H1 (cell line): Measurements from ENCODE around the gene KATNIP. TPM values are rescaled to one million over a fixed set of nuclear protein-coding genes. Genes with fewer than 3 reads are reported as not detected.

Experiments
- CTCF ChIA-PET: fragments of 300-600 bp; sonication (Branson Sonifier 250); formaldehyde crosslinking; loops from one replicate; lab custom pipeline; 2021; ENCODE audit not compliant: partially characterized antibody; lab: Charles Lee
- POLR2A ChIA-PET: fragments of 300-600 bp; sonication (Branson Sonifier 250); formaldehyde crosslinking; loops from one replicate; lab custom pipeline; 2021; ENCODE audit warnings: inconsistent platforms; ENCODE audit not compliant: partially characterized antibody; lab: Charles Lee
- DNase-seq, 2 experiments: peaks; one replicate each; pipeline versions ENCODE4 v3.0.0 to v3.0.0-alpha.2; 2010 to 2022; ENCODE audit warnings: low spot score in 2 of 2, low read depth in 1 of 2, mixed read lengths in 1 of 2
- FAIRE-seq: peaks from 2 replicates; lab custom pipeline; 2011; peaks lifted over from hg19 to GRCh38; lab: Jason Lieb, UNC
- H2AFZ ChIP-seq: 2 replicates; pipeline ENCODE4 v1.8.1; 2012; ENCODE audit warnings: low read length, inconsistent platforms
- H2AK5ac ChIP-seq: 2 replicates; pipeline ENCODE4 v1.6.1; 2013; ENCODE audit warnings: low read depth, low read length
- H2BK120ac ChIP-seq: replicated peaks from 2 replicates; pipeline ENCODE3; 2013; ENCODE audit warnings: low read depth, low read length, inconsistent platforms
- H2BK12ac ChIP-seq: 2 replicates; pipeline ENCODE4 v1.6.1; 2013; ENCODE audit warnings: low read depth, low read length
- H2BK15ac ChIP-seq: 2 replicates; pipeline ENCODE4 v1.6.1; 2013; ENCODE audit warnings: low read length
- H2BK20ac ChIP-seq: 2 replicates; pipeline ENCODE4 v1.6.1; 2013; ENCODE audit warnings: low read length
- H2BK5ac ChIP-seq: 2 replicates; pipeline ENCODE4 v1.6.1; 2013; ENCODE audit warnings: low read depth, low read length
- H3K14ac ChIP-seq: 2 replicates; pipeline ENCODE4 v1.6.1; 2013; ENCODE audit warnings: inconsistent platforms; ENCODE audit not compliant: insufficient read length
- H3K18ac ChIP-seq: 2 replicates; pipeline ENCODE4 v1.6.1; 2013; ENCODE audit warnings: low read length; ENCODE audit errors: extremely low read depth
- H3K23ac ChIP-seq: 2 replicates; pipeline ENCODE4 v1.6.1; 2013; ENCODE audit warnings: inconsistent platforms; ENCODE audit not compliant: insufficient read length
- H3K23me2 ChIP-seq: 2 replicates; pipeline ENCODE4 v1.6.1; 2013; ENCODE audit warnings: low read depth, low read length
- H3K27ac ChIP-seq: 2 replicates; pipeline ENCODE4 v1.6.1; 2011; ENCODE audit warnings: low read depth, low read length, inconsistent platforms
- H3K27me3 ChIP-seq, 4 experiments: replicated peaks in 1 of 4; 1 replicate in 1 of 4; 2 replicates in 3 of 4; pipeline versions ENCODE4 v1.6.1 to v1.8.1; 2011 to 2013; ENCODE audit warnings: low read length in 3 of 4, mild to moderate bottlenecking in 3 of 4, inconsistent platforms in 2 of 4, mixed read lengths in 2 of 4, moderate library complexity in 1 of 4; ENCODE audit not compliant: control insufficient read depth in 3 of 4, insufficient read depth in 3 of 4; ENCODE audit errors: extremely low read depth in 1 of 4
- H3K36me3 ChIP-seq, 4 experiments: 2 replicates each; pipeline versions ENCODE4 v1.6.1 to v1.8.1; 2011 to 2013; ENCODE audit warnings: mild to moderate bottlenecking in 4 of 4, low read length in 3 of 4, moderate library complexity in 2 of 4, control low read depth in 1 of 4, inconsistent platforms in 1 of 4; ENCODE audit not compliant: insufficient read depth in 4 of 4, control insufficient read depth in 2 of 4
- H3K4ac ChIP-seq: replicated peaks from 2 replicates; pipeline ENCODE3; 2013; ENCODE audit warnings: low read length, low read depth, mixed read lengths, inconsistent platforms; ENCODE audit not compliant: insufficient read length
- H3K4me1 ChIP-seq, 4 experiments: replicated peaks in 1 of 4; 1 replicate in 1 of 4; 2 replicates in 3 of 4; pipeline versions ENCODE4 v1.6.1 to v1.8.1; 2011 to 2013; ENCODE audit warnings: low read length in 3 of 4, inconsistent platforms in 2 of 4, mixed read lengths in 1 of 4; ENCODE audit not compliant: insufficient read depth in 4 of 4, control insufficient read depth in 3 of 4
- H3K4me2 ChIP-seq, 2 experiments: 2 replicates each; pipeline versions ENCODE4 v1.6.1 to v1.8.1; 2011 to 2013; ENCODE audit warnings: low read depth in 2 of 2, low read length in 2 of 2, control low read depth in 1 of 2, inconsistent platforms in 1 of 2, mild to moderate bottlenecking in 1 of 2; ENCODE audit not compliant: insufficient read depth in 1 of 2
- H3K4me3 ChIP-seq, 4 experiments: fragments of 200-600, 300-600 bp in 1 of 4; sonication (generic), shearing (Covaris generic), sonication (Bioruptor Twin) in 1 of 4; 2 replicates each; pipeline versions ENCODE4 v1.5.1 to v1.8.1; 2011 to 2016; ENCODE audit warnings: low read length in 4 of 4, low read depth in 3 of 4, control low read depth in 2 of 4, inconsistent platforms in 2 of 4, mild to moderate bottlenecking in 2 of 4, mixed read lengths in 1 of 4, moderate library complexity in 1 of 4; ENCODE audit not compliant: insufficient read depth in 2 of 4; ENCODE audit errors: extremely low read depth in 1 of 4
- H3K56ac ChIP-seq: replicated peaks from 2 replicates; pipeline ENCODE3; 2013; ENCODE audit warnings: low read depth, mild to moderate bottlenecking, mixed read lengths, low read length, inconsistent platforms; ENCODE audit not compliant: insufficient read length
- H3K79me1 ChIP-seq: 2 replicates; pipeline ENCODE4 v1.6.1; 2013; ENCODE audit warnings: low read depth, low read length, control low read depth
- H3K79me2 ChIP-seq, 2 experiments: 2 replicates each; pipeline versions ENCODE4 v1.6.1 to v1.8.1; 2012 to 2013; ENCODE audit warnings: low read length in 2 of 2, mild to moderate bottlenecking in 2 of 2, inconsistent platforms in 1 of 2; ENCODE audit not compliant: insufficient read depth in 2 of 2, control insufficient read depth in 1 of 2
- H3K9ac ChIP-seq, 4 experiments: replicated peaks in 1 of 4; 1 replicate in 1 of 4; 2 replicates in 3 of 4; pipeline versions ENCODE4 v1.6.1 to v1.8.1; 2011 to 2013; ENCODE audit warnings: low read depth in 3 of 4, low read length in 3 of 4, control low read depth in 2 of 4, mild to moderate bottlenecking in 2 of 4, moderate library complexity in 2 of 4, inconsistent platforms in 1 of 4; ENCODE audit errors: extremely low read depth in 1 of 4
- H3K9me3 ChIP-seq, 2 experiments: 2 replicates each; pipeline versions ENCODE4 v1.6.1 to v1.8.1; 2012 to 2013; ENCODE audit warnings: mild to moderate bottlenecking in 2 of 2, moderate library complexity in 2 of 2, control low read depth in 1 of 2, inconsistent platforms in 1 of 2, low read depth in 1 of 2, low read length in 1 of 2, mixed read lengths in 1 of 2; ENCODE audit not compliant: insufficient read depth in 2 of 2
- H4K20me1 ChIP-seq, 2 experiments: replicated peaks in 1 of 2; 2 replicates each; pipeline versions ENCODE3 to v1.8.1; 2011 to 2013; ENCODE audit warnings: inconsistent platforms in 2 of 2, low read length in 2 of 2, mild to moderate bottlenecking in 1 of 2; ENCODE audit not compliant: insufficient read depth in 2 of 2, control insufficient read depth in 1 of 2
- H4K5ac ChIP-seq: 2 replicates; pipeline ENCODE4 v1.6.1; 2013; ENCODE audit warnings: low read length, low read depth, mixed read lengths, inconsistent platforms; ENCODE audit not compliant: insufficient read length
- H4K8ac ChIP-seq: 2 replicates; pipeline ENCODE4 v1.8.0; 2013; ENCODE audit warnings: mild to moderate bottlenecking, moderate library complexity, low read length, inconsistent platforms; ENCODE audit not compliant: insufficient read depth; ENCODE audit errors: extremely low read depth
- H4K91ac ChIP-seq: replicated peaks from 2 replicates; pipeline ENCODE3; 2013; ENCODE audit warnings: low read length, mixed read lengths, inconsistent platforms; ENCODE audit not compliant: insufficient read length
- ATF2 ChIP-seq: IDR thresholded peaks from 2 replicates; pipeline ENCODE4 v1.6.1; 2012; ENCODE audit warnings: low read length, inconsistent platforms
- CEBPB ChIP-seq: IDR thresholded peaks from 2 replicates; pipeline ENCODE4 v1.6.1; 2012; ENCODE audit warnings: low read depth, low read length
- WGBS, 2 experiments: shearing (Covaris generic) in 1 of 2; methylation state at CpG; one replicate each; pipeline versions ENCODE4 v1.1.6 to v1.1.7; 2013 to 2015; ENCODE audit warnings: low lambda C conversion rate in 2 of 2, mixed read lengths in 2 of 2, inconsistent platforms in 1 of 2, low coverage in 1 of 2, missing lambda C conversion rate in 1 of 2; ENCODE audit not compliant: insufficient replicate concordance in 2 of 2, insufficient coverage in 1 of 2, insufficient read length in 1 of 2; ENCODE audit errors: extremely low coverage in 1 of 2, missing lambda C conversion rate in 1 of 2; 5-methylcytosine and 5-hydroxymethylcytosine counted together
- polyA plus RNA-seq, 7 experiments: library from polyadenylated mRNA; depleted of rRNA in 3 of 7; stranded (reverse) in 5 of 7; unstranded in 2 of 7; fragments of >200 nt in 5 of 7; fragments of 200-250 nt in 2 of 7; gene quantifications; 1 replicate in 5 of 7; 2 replicates in 1 of 7; 4 replicates in 1 of 7; pipeline versions ENCODE4 v1.2.1 to v1.2.3, GENCODE V29; 2011 to 2013; ENCODE audit warnings: missing spikeins in 2 of 7, mixed read lengths in 2 of 7
- total RNA-seq: library from RNA; stranded (reverse); fragmentation: NEBNext Ultra II Directional; extraction: Animal tissue kit (Norgen Biotek cat#: 25700); gene quantifications from 2 replicates; pipeline ENCODE4 v1.2.1, GENCODE V29; 2021

The KATNIP gene
- total and polyA plus RNA-seq, 2 of the 8 experiments (the other 6 are each of a cell fraction or from before 2014, with no cell fraction given), result 7.9 to 20.0 TPM

GRCh38 chr16:27505297-27506236 lies 44.4 kb upstream of the KATNIP start:
- no peak for TF ChIP-seq ATF2
- TF ChIP-seq CEBPB, result peak; percentile 41; the same call in 1 of the 2 replicates
- H3K79me1 ChIP-seq, result 0 out of 2 replicates have a peak, but pooled peaks cover 2% of the 10 kb centered on the region
- no peak for DNase-seq
- no peak overlapping the region for H3K14ac ChIP-seq
- FAIRE-seq, result no peak
- no peak overlapping the region for H2AFZ ChIP-seq
- H3K56ac ChIP-seq, result no peak overlapping the region
- no peaks in the 10 kb centered on the region for H3K23me2 ChIP-seq
- H3K36me3 ChIP-seq, result peaks cover 49 to 81% (median 76%) of the 10 kb centered on the region in 4 experiments
- H3K23ac ChIP-seq, result no peak overlapping the region
- no peak overlapping the region for H3K27ac ChIP-seq
- H3K9ac ChIP-seq, result no peak overlapping the region
- H3K79me2 ChIP-seq, result no peaks in the 10 kb centered on the region
- no peak overlapping the region for H2BK120ac ChIP-seq
- H3K4me1 ChIP-seq, result no peaks in the 10 kb centered on the region
- 92% methylated on average over 13 of the region's 13 CpGs; no CpG with 5 or more reads in 1 of the 2 experiments for WGBS, 2 experiments
- no peak overlapping the region for H4K8ac ChIP-seq
- no peak overlapping the region for H2BK15ac ChIP-seq
- ChIA-PET POLR2A (no interaction called here), CTCF (interaction anchor here (0.8 to 3.6 kb wide), 3 partner anchors 9 to 23 kb away, joined by 3 to 26 read pairs (median 3); no protein-coding TSS in a partner anchor)
- H4K91ac ChIP-seq, result no peak overlapping the region
- H3K4ac ChIP-seq, result no peak overlapping the region
- H3K27me3 ChIP-seq, result no peaks in the 10 kb centered on the region
- peaks cover 4 to 5% of the 10 kb centered on the region in 2 experiments for H4K20me1 ChIP-seq
- no peak overlapping the region for H2AK5ac ChIP-seq
- H3K4me3 ChIP-seq, result no peak overlapping the region
- no peak overlapping the region for H2BK12ac ChIP-seq
- no peak overlapping the region for H2BK20ac ChIP-seq
- no peak overlapping the region for H2BK5ac ChIP-seq
- no peaks in the 10 kb centered on the region for H3K9me3 ChIP-seq
- H4K5ac ChIP-seq, result no peak overlapping the region
- no peak overlapping the region for H3K4me2 ChIP-seq
- H3K18ac ChIP-seq, result no peak overlapping the region
